NCI-H2196 (cell line): Measurements from ENCODE around the gene PTK6.

ENCODE experiments used
- DNase-seq: peaks from one replicate; lab custom pipeline; 2025; ENCODE audit not compliant: unreplicated experiment; lab: John Stamatoyannopoulos, UW

PTK6 gene

DNA sequence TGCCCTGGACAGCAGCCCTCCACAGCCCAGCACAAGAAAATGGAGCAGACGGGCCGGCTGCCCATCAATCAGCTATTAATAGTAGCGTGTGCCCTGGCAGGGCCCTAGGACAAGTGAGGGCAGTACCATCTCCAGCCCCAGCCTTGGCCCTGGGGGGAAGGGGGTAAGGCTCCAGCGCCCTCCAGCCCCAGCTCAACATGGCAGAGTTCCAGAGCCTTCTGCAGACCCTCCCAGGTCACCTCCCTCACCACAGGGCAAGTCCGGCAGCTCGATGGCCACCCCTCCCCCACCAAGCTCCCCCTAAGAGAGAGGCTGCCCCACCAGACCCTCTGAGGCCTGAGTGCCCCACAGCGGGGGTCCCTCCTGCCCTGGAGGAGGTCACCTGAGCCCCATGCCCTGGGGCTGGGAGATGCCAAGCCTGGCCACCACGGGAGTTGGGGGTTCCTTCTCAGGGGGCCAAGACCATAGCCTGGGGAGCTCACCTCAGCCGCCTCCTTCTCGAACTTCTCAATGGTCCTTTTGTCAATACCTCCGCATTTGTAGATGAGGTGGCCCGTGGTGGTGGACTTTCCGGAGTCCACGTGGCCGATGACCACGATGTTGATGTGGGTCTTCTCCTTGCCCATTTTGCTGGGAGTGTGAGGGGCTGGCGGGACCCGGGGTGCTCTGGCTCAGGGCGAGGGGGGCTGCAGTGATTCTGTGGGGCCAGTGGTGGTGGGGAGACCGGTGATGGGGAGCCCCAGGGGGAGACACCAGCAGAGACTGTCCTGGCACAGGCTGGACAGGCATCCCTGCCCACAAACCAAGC lies 39.8 kb downstream of the PTK6 start:
- no peak for DNase-seq

DNA sequence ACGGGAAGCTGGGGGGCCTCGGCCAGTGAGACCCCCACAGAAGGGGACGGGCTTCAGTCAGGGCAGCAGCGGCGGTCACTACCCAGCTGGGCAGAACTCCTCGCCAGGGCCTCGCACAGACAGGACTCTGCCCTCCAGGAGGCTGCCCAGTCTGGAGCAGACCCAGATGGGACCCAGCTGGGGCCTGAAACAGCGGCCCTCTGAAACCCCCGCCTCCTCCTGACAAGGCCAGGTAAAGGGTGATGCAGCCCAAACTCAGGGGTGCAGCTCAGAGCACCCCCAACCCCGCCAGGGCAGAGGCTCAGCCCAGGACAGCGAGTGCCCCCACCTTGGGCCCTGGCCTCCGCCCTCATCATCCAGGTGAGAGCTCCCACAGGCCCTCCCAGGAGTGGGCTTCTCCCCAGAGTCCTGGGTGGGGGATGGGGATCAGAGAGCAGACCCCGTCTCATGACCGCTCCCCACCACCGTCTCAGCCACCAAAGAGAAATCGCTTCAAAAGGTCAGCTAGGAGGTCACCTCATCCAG lies 40.5 kb downstream of the PTK6 start:
- DNase-seq, result no peak

DNA sequence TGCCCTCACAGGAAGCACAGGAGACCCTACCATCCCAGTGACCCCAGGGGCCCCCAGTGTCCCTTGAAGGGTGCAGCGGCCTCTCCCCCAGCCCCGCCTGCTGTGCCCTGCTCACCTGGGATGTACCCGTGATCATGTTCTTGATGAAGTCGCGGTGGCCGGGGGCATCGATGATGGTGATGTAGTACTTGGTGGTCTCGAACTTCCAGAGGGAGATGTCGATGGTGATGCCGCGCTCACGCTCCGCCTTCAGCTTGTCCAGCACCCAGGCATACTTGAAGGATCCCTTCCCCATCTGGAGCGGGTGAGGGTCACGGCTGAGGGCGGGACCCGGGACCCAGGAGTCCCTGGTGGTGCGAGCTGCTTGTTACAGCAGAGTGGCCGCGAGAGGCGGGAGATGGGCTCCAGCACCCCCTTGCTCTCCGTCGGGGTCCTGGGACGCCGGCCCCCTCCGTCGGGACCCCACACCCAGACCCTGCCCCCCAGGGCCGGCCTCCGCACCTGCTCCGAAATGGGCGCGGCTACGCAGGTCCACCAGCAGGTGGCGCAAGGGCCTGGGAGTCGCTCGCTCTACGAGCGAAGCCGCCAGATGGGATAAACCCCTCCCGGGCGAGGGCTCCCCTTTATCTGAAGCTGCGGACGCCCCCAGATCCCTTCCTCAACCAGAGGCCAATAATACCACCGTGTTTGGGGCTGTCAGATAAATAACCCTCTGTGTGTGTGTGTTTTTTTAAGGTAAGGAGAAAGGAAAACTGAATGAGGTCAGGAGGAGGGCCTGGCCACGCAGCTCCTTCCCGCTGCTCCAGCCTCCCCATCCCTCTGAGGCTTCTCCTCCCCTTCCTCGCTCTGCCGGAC lies 41.2 kb downstream of the PTK6 start:
- peak; percentile 57 for DNase-seq

DNA sequence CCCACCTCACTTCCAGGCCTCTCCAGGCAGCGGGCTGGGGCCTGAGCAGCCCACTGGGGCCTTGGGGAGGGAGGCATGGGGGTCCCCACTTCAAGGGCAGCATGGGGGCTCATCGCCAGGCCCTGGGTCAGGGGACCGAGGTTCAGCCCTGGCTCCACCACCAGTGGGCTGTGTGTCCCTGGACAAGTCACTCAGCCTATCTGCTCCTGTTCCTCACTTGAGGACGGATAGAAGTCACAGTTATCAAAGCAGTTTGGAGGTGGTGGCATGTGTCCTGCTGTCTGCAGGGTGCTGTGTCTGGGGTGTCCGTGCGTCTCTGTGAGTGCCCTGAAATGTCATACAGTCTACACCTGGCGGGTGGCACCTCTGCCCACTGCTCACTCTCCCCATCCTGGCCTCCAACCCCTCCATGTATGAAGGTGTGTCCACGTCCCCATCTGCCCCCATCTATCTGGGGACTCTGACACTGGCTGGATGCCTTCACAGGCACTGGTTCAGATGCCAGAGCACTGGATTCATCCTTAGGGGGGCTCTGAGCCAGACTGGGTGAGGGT lies 41.9 kb downstream of the PTK6 start:
- no peak for DNase-seq

DNA sequence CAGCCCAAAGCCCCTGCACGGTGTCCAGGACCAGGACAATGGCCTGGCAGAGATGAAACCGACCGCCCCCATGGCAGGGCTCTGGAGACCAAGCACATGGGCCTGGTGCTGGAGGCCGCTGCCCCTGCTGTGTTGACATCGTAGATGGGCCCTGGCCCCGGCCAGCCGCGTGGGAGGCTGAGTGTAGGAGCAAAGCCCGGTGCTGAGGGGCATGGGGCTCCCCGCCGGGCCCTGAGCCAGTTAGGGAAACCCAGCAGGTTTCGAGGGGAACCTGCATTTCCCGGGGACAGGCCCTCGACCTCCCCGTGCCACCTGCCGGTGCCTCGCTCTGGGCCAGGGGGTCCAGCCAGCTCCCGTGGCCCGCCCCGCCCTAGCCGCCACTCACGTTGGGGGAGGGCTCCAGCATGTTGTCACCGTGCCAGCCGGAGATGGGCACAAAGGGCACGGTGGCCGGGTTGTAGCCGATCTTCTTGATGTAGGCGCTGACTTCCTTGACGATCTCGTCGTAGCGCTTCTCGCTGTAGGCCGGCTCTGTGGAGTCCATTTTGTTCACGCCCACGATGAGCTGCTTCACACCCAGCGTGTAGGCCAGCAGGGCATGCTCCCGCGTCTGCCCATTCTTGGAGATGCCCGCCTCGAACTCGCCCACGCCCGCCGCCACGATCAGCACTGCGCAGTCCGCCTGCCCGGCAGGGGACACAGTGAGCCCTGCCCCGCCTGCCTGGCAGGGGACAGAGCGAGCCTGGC lies 42.6 kb downstream of the PTK6 start:
- no peak for DNase-seq

DNA sequence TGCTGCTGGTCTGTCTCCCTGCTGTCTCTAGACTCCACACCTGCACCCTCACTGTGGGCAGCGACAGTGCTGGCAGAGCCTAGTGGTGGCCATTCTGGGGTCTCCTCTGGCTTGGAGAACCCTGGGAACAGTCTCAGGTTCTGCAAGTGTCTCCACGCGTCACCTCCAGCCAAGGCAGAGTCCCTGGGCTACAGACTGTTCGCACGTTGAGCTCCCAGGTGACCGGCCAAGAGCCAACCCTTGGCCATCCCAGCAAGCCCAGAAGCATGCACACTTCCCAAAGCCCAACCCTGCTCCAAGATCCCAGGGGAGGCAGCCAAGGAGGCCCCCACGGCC lies 43.1 kb downstream of the PTK6 start:
- no peak for DNase-seq

DNA sequence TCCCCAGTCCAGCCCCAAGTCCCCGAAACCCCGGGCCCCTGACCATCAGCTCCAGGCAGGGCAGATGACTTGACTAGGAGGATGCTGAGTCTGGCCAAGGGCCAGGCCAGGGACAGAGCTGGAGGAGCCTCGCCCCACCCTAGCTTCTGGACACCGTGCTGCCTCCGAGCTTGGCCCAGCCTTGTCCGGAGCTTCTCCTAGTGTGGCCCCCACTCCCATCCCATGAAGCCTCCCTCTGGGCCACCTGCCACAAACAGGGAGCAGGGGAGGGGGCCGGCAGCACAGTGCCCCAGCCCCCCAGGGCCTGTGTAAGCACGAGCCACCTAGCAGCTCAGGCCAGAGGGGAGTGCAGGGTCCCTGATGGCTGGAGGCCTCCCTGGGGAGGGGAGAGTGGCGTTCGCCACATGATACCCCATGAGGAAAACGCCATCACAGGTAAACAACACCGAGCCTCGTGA lies 43.6 kb downstream of the PTK6 start:
- DNase-seq, result no peak

DNA sequence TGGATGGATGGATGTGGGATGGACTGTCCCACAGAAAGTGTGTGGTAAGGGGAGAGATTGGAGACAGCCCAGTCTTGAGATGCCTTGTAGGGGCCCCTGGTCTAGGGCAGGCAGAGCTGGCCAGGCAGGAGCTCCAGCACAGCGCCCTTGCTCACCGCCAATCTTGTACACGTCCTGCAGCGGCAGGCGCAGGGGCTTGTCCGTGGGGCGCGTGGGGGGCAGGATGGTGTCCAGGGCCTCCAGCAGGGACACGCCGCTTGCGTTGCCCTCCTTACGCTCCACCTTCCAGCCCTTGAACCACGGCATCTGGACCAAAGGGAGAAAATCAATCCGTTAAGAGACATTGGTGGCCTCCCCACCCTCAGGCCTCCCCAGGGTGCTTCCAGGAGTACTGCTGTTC lies 44.2 kb downstream of the PTK6 start:
- DNase-seq, result no peak

DNA sequence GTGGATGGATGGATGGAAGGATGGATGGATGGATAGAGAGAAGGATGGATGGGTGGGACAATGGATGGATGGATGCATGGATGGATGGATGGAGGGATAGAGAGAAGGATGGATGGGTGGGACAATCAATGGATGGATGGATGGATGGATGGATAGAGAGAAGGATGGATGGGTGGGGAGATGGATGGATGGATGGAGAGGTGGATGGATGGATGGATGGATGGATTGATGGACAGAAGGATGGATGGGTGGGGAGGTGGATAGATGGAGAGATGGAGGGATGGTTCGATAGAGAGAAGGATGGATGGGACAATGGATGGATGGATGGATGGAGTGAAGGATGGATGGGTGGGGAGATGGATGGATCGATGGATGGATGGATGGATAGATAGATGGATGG lies 44.7 kb downstream of the PTK6 start:
- DNase-seq, result no peak

DNA sequence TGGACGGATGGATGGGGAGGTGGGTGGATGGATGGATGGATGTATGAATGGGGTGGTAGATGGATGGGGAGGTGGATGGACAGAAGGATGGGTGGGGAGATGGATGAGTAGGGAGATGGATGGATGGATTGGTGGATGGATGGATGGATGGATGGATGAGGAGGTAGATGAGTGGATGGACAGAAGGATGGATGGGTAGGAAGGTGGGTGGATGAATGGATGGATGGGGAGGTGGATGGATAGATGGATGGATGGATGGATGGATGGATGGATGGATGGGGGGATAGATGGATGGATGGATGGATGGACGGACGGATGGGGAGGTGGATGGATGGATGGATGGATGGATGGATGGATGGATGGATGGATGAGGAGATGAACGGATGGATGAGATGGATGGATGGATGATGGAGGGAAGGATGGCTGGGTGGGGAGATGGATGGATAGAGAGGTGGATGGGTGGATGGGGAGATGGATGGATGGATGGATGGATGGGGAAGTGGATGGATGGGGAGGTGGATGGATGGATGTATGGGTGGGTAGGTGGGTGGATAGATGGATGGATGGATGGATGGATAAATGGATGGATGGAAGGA lies 45.4 kb downstream of the PTK6 start:
- no peak for DNase-seq

DNA sequence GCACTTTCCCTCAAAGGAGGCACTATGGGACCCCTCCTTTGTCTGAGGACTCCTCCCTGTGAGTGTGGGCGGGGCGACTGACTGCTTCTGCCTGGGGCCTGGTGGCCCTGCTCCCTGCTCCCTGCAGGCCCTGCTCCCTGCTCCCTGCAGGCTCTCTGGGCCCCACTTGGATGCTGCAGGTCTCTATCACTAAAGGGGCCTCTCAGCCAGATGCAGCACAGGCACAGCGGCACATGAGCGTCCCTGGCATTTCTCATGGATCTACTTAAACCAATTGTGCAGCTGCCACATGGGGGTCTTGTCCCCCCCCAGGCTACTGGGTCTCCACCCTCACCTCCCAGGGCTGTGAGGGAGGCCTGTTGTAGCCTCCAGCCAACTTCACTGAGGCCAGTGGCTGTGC lies 46.1 kb downstream of the PTK6 start:
- no peak for DNase-seq

DNA sequence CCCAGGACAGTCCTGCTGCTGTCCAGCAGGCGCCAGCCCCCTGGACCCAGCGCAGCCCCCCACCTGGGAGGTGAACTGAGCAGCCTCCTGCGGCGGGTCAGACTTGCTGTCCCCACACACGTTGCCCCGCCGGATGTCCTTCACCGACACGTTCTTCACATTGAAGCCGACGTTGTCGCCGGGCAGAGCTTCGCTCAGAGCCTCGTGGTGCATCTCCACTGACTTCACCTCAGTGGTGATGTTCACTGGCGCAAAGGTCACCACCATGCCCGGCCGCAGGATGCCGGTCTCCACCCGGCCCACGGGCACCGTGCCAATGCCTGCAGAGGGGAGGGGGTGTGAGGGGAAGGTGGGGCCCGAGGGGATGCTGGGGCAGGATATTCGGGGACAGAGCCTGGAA lies 46.8 kb downstream of the PTK6 start:
- DNase-seq, result no peak

DNA sequence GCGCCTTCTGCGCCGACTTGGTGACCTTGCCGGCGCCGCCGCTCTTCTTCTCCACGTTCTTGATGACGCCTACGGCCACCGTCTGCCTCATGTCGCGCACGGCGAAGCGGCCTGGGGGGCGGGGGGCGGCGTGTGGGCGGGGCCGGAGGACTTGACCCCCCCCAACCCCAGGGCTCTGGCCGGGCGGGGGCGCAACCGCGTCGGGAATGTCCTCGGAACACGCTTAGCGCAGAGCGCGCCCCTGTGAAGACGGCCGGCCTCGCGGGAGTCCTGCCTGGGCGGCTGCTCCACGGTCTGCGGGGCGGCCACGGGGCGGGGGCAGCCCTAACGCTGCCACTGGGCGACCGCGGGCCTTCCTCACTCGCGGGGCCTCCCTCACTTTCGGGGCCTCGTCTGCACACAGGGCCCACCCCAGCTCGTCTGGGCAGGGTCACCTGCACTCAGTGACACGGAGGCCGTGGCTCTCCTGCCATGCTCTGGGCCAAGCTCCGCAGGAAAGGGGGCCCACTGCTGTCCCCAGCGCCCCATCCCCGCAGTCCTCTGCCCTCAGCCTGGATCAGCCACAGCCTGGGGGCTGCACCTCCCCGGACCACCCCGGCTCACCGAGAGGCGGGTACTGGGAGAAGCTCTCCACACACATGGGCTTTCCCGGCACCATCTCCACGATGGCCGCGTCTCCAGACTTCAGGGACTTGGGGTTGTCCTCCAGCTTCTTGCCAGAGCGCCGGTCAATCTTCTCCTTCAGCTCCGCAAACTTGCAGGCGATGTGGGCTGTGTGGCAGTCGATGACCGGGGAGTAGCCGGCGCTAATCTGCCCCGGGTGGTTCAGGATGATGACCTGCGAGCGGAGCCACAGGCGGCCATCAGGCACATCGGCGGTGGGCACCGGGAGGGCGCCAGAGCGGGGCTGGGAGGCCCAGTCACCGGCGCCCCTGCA lies 48.6 kb downstream of the PTK6 start:
- DNase-seq, result no peak

DNA sequence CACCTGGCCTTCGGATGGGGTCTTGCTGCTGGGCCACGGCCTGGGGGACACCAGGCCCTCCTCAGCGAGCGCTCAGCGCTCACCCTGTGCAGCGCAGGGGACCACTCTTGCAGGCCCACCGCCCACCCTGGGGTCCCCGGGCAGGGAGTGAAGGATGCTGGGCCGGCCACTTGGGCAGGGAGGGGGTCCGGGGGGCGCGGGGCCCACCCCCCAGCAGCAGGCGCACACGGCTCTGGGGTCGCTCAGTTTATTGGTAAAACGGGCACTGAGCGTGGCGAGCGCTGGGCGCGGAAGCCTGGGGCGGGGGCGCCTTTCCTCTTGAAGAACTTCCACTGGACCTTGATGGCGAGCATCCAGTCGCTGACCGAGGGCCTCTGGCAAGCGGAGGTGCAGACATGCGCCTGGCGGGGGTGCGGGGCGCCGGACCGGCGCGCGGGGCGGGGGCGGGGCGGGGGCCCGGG lies 49.4 kb downstream of the PTK6 start:
- DNase-seq, result no peak

DNA sequence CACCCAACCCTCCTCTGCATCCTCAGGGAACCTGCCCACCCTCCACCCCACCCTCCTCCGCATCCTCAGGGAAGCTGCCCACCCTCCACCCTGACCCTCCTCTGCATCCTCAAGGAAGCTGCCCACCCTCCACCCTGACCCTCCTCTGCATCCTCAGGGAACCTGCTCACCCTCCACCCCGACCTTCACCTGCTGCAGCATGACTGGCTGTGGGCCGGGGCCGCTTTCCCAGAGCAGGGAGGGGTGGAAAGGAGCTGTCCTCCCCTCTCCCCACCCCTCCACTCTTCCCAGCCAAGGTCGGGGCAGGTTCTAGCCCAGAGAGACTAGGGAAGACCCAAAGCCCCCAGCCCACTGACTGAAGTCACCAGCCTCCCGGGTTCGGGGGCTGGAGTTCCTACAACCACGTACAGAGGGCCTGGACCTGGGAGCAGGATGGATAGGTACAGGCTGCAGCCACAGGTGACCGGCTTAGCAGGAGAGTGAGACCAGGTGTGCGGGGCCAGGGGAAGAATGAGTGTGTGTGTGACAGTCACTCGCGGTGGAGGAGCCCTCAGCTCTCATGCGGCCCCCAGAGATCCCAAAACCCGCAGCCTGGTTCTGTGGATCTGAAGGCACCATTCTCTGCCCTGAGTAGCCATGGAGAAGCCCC lies 49.9 kb downstream of the PTK6 start:
- no peak for DNase-seq

DNA sequence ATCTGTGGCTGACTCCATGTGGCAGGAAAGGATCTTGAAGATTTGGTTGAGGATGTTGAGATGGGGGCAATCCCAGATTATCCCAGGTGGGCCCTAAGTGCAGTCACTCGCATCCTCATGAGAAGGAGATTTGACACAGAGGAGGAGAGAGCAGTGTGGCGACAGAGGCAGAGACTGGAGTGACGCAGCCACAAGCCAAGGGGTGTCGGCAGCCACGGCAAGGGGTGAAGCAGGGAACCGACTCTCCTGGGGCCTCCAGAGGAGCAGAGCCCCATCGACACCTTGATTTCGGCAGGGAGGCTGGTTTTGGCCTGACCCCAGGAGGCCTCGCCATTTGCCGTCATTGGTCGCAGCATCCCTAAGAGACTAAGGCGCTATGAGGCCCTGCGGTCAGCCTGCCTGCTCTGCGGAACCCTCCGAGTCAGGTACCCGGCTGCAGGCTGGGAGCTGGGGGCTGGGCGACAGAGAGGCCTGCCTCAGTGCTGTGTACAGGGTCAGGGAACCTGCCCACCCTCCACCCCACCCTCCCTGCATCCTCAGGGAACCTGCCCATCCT lies 50.8 kb downstream of the PTK6 start:
- no peak for DNase-seq

DNA sequence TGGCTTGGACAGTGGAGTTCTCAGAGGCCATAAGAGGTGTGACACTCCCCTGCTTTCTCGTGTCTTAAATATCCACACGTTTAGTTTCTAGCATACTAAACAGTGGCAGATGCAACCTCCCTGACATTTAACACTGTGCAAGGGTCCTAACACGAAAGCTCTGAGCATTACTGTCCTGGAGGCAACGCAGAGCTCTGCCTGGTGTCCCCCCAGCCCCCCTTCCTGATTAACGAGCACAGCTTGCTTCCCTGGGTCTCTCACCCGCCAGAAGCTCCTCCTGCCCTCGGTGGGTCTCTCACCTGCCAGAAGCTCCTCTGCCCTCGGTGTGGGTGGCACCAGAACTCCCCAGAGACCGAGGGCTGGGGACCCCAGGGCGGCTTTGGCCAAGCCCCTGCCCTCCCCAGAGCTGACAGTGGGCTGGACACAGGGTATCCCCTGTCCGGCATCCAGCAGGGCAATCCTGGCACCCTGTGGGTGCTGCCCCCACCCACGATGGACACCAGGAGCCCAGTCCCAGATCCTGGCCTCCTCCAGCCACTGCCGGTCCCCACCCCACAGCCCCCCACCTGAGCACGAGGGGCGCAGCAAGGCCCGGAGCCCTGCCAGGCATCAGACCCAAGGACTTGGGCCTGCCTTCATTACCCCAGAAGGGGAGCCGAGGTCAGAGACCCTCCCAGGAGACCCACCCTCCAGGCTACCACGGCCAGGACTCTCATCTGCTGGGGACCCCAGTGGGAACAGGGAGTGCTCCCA lies 52.3 kb downstream of the PTK6 start:
- no peak for DNase-seq

DNA sequence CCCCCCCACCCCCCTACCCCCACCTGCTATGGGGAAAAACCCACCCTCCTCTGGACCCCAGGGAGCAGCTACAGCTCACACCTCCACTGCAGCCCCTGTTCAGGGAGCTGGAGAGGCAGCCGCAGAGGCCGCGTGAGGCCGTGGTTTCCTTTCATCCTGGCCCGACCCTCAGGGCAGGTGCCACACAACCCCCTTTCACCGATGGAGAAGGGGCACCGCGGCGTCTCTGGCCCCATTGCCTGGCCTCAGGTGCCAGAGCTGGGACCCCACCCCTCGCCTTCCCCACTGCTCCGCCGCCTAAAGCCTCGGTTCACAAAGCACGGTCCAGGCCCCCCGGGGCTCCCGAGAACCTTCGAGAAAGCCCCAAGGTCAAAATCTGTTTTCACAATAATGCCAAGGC lies 52.9 kb downstream of the PTK6 start:
- DNase-seq, result no peak
